NT2/D1 (cell line): ENCODE data around the gene MCF2L.

ENCODE experiments used
- SUZ12 ChIP-seq: IDR thresholded peaks from 2 replicates; pipeline ENCODE4 v1.6.1; 2011; ENCODE audit not compliant: insufficient read length, insufficient read depth; ENCODE audit errors: extremely low read depth
- YY1 ChIP-seq: IDR thresholded peaks from 2 replicates; pipeline ENCODE4 v1.6.1; 2011; ENCODE audit not compliant: insufficient read length, insufficient read depth
- ZNF274 ChIP-seq: IDR thresholded peaks from 2 replicates; pipeline ENCODE4 v1.6.1; 2011; ENCODE audit warnings: mild to moderate bottlenecking, low read depth, low read length

DNA sequence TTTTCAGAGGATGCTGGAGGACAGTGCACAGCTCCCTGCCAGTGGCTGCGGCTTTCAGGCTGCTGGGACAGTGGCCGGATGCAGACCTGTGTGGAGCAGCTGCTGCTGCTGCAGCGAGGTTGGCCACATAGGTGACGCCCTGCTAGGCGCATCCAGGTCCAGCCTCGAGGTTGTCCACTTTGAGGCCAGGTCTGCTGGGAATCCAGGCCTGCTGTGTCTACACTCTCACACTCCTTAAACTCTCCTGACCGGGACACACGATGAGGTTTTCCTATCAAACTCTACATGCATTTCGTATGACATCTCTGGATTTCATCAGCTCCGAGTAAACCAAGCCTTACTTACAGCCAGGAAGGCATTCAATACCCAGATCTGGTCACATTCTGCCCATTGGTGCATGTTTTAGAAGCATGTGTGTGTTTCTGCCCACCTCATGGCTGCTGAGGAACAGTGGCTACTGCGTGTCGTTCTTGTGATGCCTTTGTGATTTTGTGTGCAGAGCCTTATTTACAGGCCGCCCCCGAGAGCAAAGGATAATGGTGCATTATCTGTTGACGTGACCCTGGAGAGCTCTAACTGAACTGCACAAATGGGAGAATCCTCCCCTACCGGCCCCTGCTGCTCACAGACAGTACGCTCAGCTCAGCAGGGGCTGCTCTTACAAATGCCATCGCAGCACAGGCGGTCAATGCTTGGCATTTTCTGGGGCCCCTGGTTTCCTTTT is 12.3 kb upstream of the MCF2L start:
- TF ChIP-seq SUZ12 (no peak), ZNF274 (no peak), YY1 (no peak)
